OCI-LY3 (cell line): ENCODE results near the gene TRAPPC1.
"Not testable (repeated sequence)": the region's sequence is repeated elsewhere in the genome, so short reads cannot be mapped to it uniquely, and the experiment has no call there.

Experiments
- H2AFZ ChIP-seq: fragments of 200-600, 300-600 bp; shearing (Covaris generic); 2 replicates; pipeline ENCODE4 v1.6.0; 2014; ENCODE audit warnings: antibody characterized with exemption, low read depth, low read length
- H3K27ac ChIP-seq: fragments of 200-600, 300-600 bp; sonication (generic); 2 replicates; pipeline ENCODE4 v1.5.1; 2014; ENCODE audit warnings: mild to moderate bottlenecking, low read length, moderate library complexity, mixed read lengths
- H3K27me3 ChIP-seq: fragments of 200-600, 300-600 bp; sonication (generic); 2 replicates; pipeline ENCODE4 v1.6.1; 2014; ENCODE audit warnings: low read depth, low read length, mixed read lengths
- H3K36me3 ChIP-seq: fragments of 200-600, 300-600 bp; sonication (generic); replicated peaks from 2 replicates; pipeline ENCODE3; 2014; ENCODE audit warnings: low read depth, low read length, mixed read lengths
- H3K4me1 ChIP-seq: fragments of 300-600, 200-600 bp; sonication (generic); 2 replicates; pipeline ENCODE4 v1.6.1; 2014; ENCODE audit warnings: low read length, mixed read lengths
- H3K4me2 ChIP-seq: fragments of 200-600, 300-600 bp; sonication (generic); 2 replicates; pipeline ENCODE4 v1.6.1; 2014; ENCODE audit warnings: low read length, mixed read lengths
- H3K4me3 ChIP-seq: fragments of 300-600, 200-600 bp; sonication (generic); 2 replicates; pipeline ENCODE4 v1.5.1; 2014; ENCODE audit warnings: antibody characterized with exemption, mild to moderate bottlenecking, low read length, moderate library complexity
- H3K79me2 ChIP-seq: fragments of 300-600, 200-600 bp; shearing (Covaris generic); 2 replicates; pipeline ENCODE4 v1.6.1; 2014; ENCODE audit warnings: mild to moderate bottlenecking, low read length, mixed read lengths
- H3K9ac ChIP-seq: fragments of 300-600, 200-600 bp; shearing (Covaris generic); 2 replicates; pipeline ENCODE4 v1.6.0; 2014; ENCODE audit warnings: mild to moderate bottlenecking, low read length, moderate library complexity
- H3K9me3 ChIP-seq: fragments of 200-600, 300-600 bp; shearing (Covaris generic); 2 replicates; pipeline ENCODE4 v1.6.1; 2014; ENCODE audit warnings: low read length, mixed read lengths; ENCODE audit not compliant: insufficient read depth
- H4K20me1 ChIP-seq: fragments of 200-600, 300-600 bp; sonication (generic); 2 replicates; pipeline ENCODE4 v1.6.1; 2016; ENCODE audit warnings: low read length, mixed read lengths; ENCODE audit not compliant: insufficient read depth
- CTCF ChIP-seq: fragments of 200-600, 300-600 bp; sonication (generic); IDR thresholded peaks from 2 replicates; pipeline ENCODE4 v1.5.1; 2014; ENCODE audit warnings: antibody characterized with exemption, low read length, low read depth
- EZH2phosphoT487 ChIP-seq: fragments of 200-600 bp; shearing (Covaris generic); IDR thresholded peaks from 2 replicates; pipeline ENCODE4 v1.6.1; 2018; ENCODE audit warnings: antibody characterized with exemption, mixed run types, low read depth

TRAPPC1 gene

GRCh38 chr17:7955414-7956227 is 23.9 kb upstream of the TRAPPC1 start:
- TF ChIP-seq EZH2phosphoT487 (no peak), CTCF (no peak)
- Histone ChIP-seq H3K4me1 (peaks cover 31% of the 10 kb centered on the region), H3K36me3 (no peaks in the 10 kb centered on the region), H3K4me3 (no peak overlapping the region), H3K4me2 (no peak overlapping the region), H4K20me1 (no peaks in the 10 kb centered on the region), H3K9ac (no peak overlapping the region), H3K27ac (no peak overlapping the region), H3K79me2 (no peaks in the 10 kb centered on the region), H3K9me3 (no peaks in the 10 kb centered on the region), H3K27me3 (no peaks in the 10 kb centered on the region), H2AFZ (no peak overlapping the region)

GRCh38 chr17:7953266-7953665 is 21.5 kb upstream of the TRAPPC1 start:
- H4K20me1 ChIP-seq = not testable (repeated sequence)

GRCh38 chr17:7951143-7951792 is 19.5 kb upstream of the TRAPPC1 start:
- peak overlapping the region; percentile 39 for H3K4me2 ChIP-seq
- no peaks in the 10 kb centered on the region for H3K79me2 ChIP-seq
- no peak overlapping the region for H2AFZ ChIP-seq
- no peak overlapping the region for H3K4me3 ChIP-seq
- H3K9ac ChIP-seq = no peak overlapping the region
- H3K4me1 ChIP-seq = peaks cover 28% of the 10 kb centered on the region
- H4K20me1 ChIP-seq = no peaks in the 10 kb centered on the region
- no peak for TF ChIP-seq CTCF
- no peak for TF ChIP-seq EZH2phosphoT487
- H3K9me3 ChIP-seq = no peaks in the 10 kb centered on the region
- peak overlapping the region; percentile 14; the same call in 1 of the 2 replicates for H3K27ac ChIP-seq
- H3K27me3 ChIP-seq = no peaks in the 10 kb centered on the region
- H3K36me3 ChIP-seq = peaks cover 4% of the 10 kb centered on the region

More at GRCh38 chr17:7953266-7953665, 21.5 kb upstream of the TRAPPC1 start:
- H3K9me3 ChIP-seq, H2AFZ ChIP-seq, H3K27me3 ChIP-seq, H3K9ac ChIP-seq, H3K36me3 ChIP-seq, H3K4me3 ChIP-seq, H3K4me2 ChIP-seq, H3K79me2 ChIP-seq, H3K27ac ChIP-seq: not testable (repeated sequence)
- peaks cover 31% of the 10 kb centered on the region for H3K4me1 ChIP-seq

- TF ChIP-seq CTCF (no peak), EZH2phosphoT487 (no peak)
- H3K4me3 ChIP-seq = no peak overlapping the region
- H3K79me2 ChIP-seq = no peaks in the 10 kb centered on the region
- no peak overlapping the region for H3K4me2 ChIP-seq
- H4K20me1 ChIP-seq = no peaks in the 10 kb centered on the region
- H3K27me3 ChIP-seq = no peaks in the 10 kb centered on the region
- no peak overlapping the region for H2AFZ ChIP-seq
- peaks cover 24% of the 10 kb centered on the region for H3K4me1 ChIP-seq
- H3K36me3 ChIP-seq = peaks cover 9% of the 10 kb centered on the region
- no peak overlapping the region for H3K9ac ChIP-seq
- no peak overlapping the region for H3K27ac ChIP-seq
- no peaks in the 10 kb centered on the region for H3K9me3 ChIP-seq
These were observed 18.8 kb upstream of the TRAPPC1 start for GRCh38 chr17:7950578-7950977.
